Stromal cell of bone marrow (primary cell): ENCODE data around the gene VWA2.

Experiments
- DNase-seq: peaks from one replicate; pipeline ENCODE4 v3.0.0-alpha.2; 2012; ENCODE audit warnings: low read depth

The VWA2 gene

GRCh38 chr10:114300036-114300645 lies 61.1 kb downstream of the VWA2 start:
- no peak for DNase-seq

GRCh38 chr10:114301177-114301576 lies 62.1 kb downstream of the VWA2 start:
- DNase-seq: no peak

GRCh38 chr10:114301951-114302710 lies 63.1 kb downstream of the VWA2 start:
- no peak for DNase-seq

GRCh38 chr10:114303556-114303955 lies 64.5 kb downstream of the VWA2 start:
- no peak for DNase-seq

GRCh38 chr10:114304017-114304570 lies 65.0 kb downstream of the VWA2 start:
- peak; percentile 73 for DNase-seq

- DNase-seq: no peak
Measured at GRCh38 chr10:114304571-114305421, 65.7 kb downstream of the VWA2 start.

- no peak for DNase-seq
Measured at GRCh38 chr10:114305521-114305925, 66.5 kb downstream of the VWA2 start.

- DNase-seq: peak; percentile 83
Measured at GRCh38 chr10:114306116-114306973, 67.3 kb downstream of the VWA2 start.

- DNase-seq: no peak
Measured at GRCh38 chr10:114307731-114308130, 68.7 kb downstream of the VWA2 start.

- no peak for DNase-seq
Measured at GRCh38 chr10:114308531-114309363, 69.7 kb downstream of the VWA2 start.

GRCh38 chr10:114309364-114309651 lies 70.3 kb downstream of the VWA2 start:
- DNase-seq: no peak

GRCh38 chr10:114310346-114310745 lies 71.3 kb downstream of the VWA2 start:
- DNase-seq: no peak

- no peak for DNase-seq
Measured at GRCh38 chr10:114311023-114311422, 72.0 kb downstream of the VWA2 start.

- DNase-seq: no peak
Measured at GRCh38 chr10:114311496-114312209, 72.6 kb downstream of the VWA2 start.

GRCh38 chr10:114313139-114313538 lies 74.1 kb downstream of the VWA2 start:
- DNase-seq: no peak

GRCh38 chr10:114313866-114314265 lies 74.8 kb downstream of the VWA2 start:
- DNase-seq: no peak

GRCh38 chr10:114315566-114316420 lies 76.7 kb downstream of the VWA2 start:
- DNase-seq: no peak

GRCh38 chr10:114316744-114317143 lies 77.7 kb downstream of the VWA2 start:
- no peak for DNase-seq
